ENCODE data around the gene CSPG4.
"Not testable (repeated sequence)": the region's sequence is repeated elsewhere in the genome, so short reads cannot be mapped to it uniquely, and the experiment has no call there.

CSPG4 gene, protein sequence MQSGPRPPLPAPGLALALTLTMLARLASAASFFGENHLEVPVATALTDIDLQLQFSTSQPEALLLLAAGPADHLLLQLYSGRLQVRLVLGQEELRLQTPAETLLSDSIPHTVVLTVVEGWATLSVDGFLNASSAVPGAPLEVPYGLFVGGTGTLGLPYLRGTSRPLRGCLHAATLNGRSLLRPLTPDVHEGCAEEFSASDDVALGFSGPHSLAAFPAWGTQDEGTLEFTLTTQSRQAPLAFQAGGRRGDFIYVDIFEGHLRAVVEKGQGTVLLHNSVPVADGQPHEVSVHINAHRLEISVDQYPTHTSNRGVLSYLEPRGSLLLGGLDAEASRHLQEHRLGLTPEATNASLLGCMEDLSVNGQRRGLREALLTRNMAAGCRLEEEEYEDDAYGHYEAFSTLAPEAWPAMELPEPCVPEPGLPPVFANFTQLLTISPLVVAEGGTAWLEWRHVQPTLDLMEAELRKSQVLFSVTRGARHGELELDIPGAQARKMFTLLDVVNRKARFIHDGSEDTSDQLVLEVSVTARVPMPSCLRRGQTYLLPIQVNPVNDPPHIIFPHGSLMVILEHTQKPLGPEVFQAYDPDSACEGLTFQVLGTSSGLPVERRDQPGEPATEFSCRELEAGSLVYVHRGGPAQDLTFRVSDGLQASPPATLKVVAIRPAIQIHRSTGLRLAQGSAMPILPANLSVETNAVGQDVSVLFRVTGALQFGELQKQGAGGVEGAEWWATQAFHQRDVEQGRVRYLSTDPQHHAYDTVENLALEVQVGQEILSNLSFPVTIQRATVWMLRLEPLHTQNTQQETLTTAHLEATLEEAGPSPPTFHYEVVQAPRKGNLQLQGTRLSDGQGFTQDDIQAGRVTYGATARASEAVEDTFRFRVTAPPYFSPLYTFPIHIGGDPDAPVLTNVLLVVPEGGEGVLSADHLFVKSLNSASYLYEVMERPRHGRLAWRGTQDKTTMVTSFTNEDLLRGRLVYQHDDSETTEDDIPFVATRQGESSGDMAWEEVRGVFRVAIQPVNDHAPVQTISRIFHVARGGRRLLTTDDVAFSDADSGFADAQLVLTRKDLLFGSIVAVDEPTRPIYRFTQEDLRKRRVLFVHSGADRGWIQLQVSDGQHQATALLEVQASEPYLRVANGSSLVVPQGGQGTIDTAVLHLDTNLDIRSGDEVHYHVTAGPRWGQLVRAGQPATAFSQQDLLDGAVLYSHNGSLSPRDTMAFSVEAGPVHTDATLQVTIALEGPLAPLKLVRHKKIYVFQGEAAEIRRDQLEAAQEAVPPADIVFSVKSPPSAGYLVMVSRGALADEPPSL (N-terminal part only)

GRCh38 chr15:75712668-75713337 is at the start of gene CSPG4:
Gene CSPG4 (minus strand): TSS chr15:75712848. CDS start chr15:75712755, 93 bp downstream.
- H3F3A ChIP-seq (ENCODE audit: control insufficient read depth, insufficient read depth) = no peaks in the 10 kb centered on the region
- H4K20me1 ChIP-seq (ENCODE audit: control insufficient read depth, insufficient read depth, low read depth, low read length) = no peaks in the 10 kb centered on the region
- no peak within 1 kb of the TSS for H3K4me2 ChIP-seq (ENCODE audit: low read length)
- no peak within 1 kb of the TSS for H3K4me3 ChIP-seq (ENCODE audit: low read length)
- no peaks in the 10 kb centered on the region for H3K4me1 ChIP-seq (ENCODE audit: control insufficient read depth, low read length)
- TF ChIP-seq EZH2phosphoT487 (IDR thresholded peaks at IDR 0.05; ENCODE audit: borderline replicate concordance, low read length) (no peak), CTCF (IDR thresholded peaks at IDR 0.05; ENCODE audit: low read depth, low read length, poor library complexity, severe bottlenecking) (no peak)
- no peak within 1 kb of the TSS for H3K27ac ChIP-seq (ENCODE audit: low read depth, low read length)
- no peaks in the 10 kb centered on the region for H3K27me3 ChIP-seq (ENCODE audit: control insufficient read depth, low read length)
- no peaks in the 10 kb centered on the region for H3K9me3 ChIP-seq (ENCODE audit: control insufficient read depth, insufficient read depth, low read length)
- H3K36me3 ChIP-seq (ENCODE audit: control insufficient read depth, low read length) = no peaks in the 10 kb centered on the region
- no peaks in the 10 kb centered on the region for H3K79me2 ChIP-seq (ENCODE audit: control insufficient read depth, low read length)
- no peaks in the 10 kb centered on the region for H3K9me2 ChIP-seq (replicated peaks; ENCODE audit: control insufficient read depth, low read length)

DNA sequence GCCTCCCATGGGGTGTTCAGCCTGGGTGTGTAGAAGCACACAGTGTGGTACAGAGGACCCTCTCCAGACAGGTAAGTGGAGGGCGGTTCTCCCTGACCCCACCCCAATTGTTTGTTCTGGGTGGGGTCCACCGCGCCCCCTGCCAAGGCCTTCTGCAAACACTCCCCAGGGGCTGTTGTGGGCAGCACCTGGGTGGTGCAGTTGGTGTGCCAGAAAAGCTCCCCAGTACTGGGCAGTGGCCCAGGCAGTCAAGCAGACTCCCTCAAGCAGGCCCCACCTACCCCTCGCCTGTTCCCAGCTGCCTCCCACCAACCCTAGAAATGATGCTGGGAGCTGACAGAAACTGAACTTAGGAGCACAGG is 49.7 kb upstream of the CSPG4 start:
- H3K4me2 ChIP-seq (ENCODE audit: low read length); H3K9me3 ChIP-seq (ENCODE audit: control insufficient read depth, insufficient read depth, low read length); H3K79me2 ChIP-seq (ENCODE audit: control insufficient read depth, low read length); H3F3A ChIP-seq (ENCODE audit: control insufficient read depth, insufficient read depth); H3K9me2 ChIP-seq (replicated peaks; ENCODE audit: control insufficient read depth, low read length); H3K27ac ChIP-seq (ENCODE audit: low read depth, low read length); H4K20me1 ChIP-seq (ENCODE audit: control insufficient read depth, insufficient read depth, low read depth, low read length); H3K27me3 ChIP-seq (ENCODE audit: control insufficient read depth, low read length); H3K4me3 ChIP-seq (ENCODE audit: low read length); H3K36me3 ChIP-seq (ENCODE audit: control insufficient read depth, low read length): not testable (repeated sequence)
- H3K4me1 ChIP-seq (ENCODE audit: control insufficient read depth, low read length) = peaks cover 21% of the 10 kb centered on the region

GRCh38 chr15:75761446-75762356 is 49.1 kb upstream of the CSPG4 start:
- no peak overlapping the region for H3K27ac ChIP-seq (ENCODE audit: low read depth, low read length)
- no peaks in the 10 kb centered on the region for H3K27me3 ChIP-seq (ENCODE audit: control insufficient read depth, low read length)
- TF ChIP-seq EZH2phosphoT487 (IDR thresholded peaks at IDR 0.05; ENCODE audit: borderline replicate concordance, low read length) = no peak
- TF ChIP-seq CTCF (IDR thresholded peaks at IDR 0.05; ENCODE audit: low read depth, low read length, poor library complexity, severe bottlenecking) = no peak
- no peaks in the 10 kb centered on the region for H3K9me3 ChIP-seq (ENCODE audit: control insufficient read depth, insufficient read depth, low read length)
- peaks cover 2% of the 10 kb centered on the region; the same call in 1 of the 2 replicates for H3K79me2 ChIP-seq (ENCODE audit: control insufficient read depth, low read length)
- H4K20me1 ChIP-seq (ENCODE audit: control insufficient read depth, insufficient read depth, low read depth, low read length) = no peaks in the 10 kb centered on the region
- no peaks in the 10 kb centered on the region for H3K36me3 ChIP-seq (ENCODE audit: control insufficient read depth, low read length)
- H3K4me1 ChIP-seq (ENCODE audit: control insufficient read depth, low read length) = peaks cover 21% of the 10 kb centered on the region
- H3K4me2 ChIP-seq (ENCODE audit: low read length) = no peak overlapping the region
- H3K4me3 ChIP-seq (ENCODE audit: low read length) = no peak overlapping the region
- no peaks in the 10 kb centered on the region for H3K9me2 ChIP-seq (replicated peaks; ENCODE audit: control insufficient read depth, low read length)
- H3F3A ChIP-seq (ENCODE audit: control insufficient read depth, insufficient read depth) = peaks cover 5% of the 10 kb centered on the region; the same call in 1 of the 2 replicates
